Panc1 (cell line): ENCODE measurements around the gene C12orf56. TPM values are rescaled to one million over a fixed set of nuclear protein-coding genes. Genes with fewer than 3 reads are reported as not detected.
A peak's percentile ranks its signal among the peaks of the same experiment; 100 is the strongest.
"Not testable (repeated sequence)": the region's sequence is repeated elsewhere in the genome, so short reads cannot be mapped to it uniquely, and the experiment has no call there.

ENCODE experiments used
- ATAC-seq: fragments of 200-7000 bp; cut with Tn5 transposase; 2 replicates; pipeline ENCODE4 v1.9.1; 2020; ENCODE audit warnings: mild to moderate bottlenecking, moderate library complexity
- BruUV-seq: library from RNA; stranded (reverse); fragments of 400-500 nt; replicated peaks from 2 replicates; lab custom pipeline; 2021; lab: Mats Ljungman, UMichigan
- CTCF ChIA-PET: fragments of 300-600 bp; sonication (Branson Sonifier 250); formaldehyde crosslinking; loops from one replicate; lab custom pipeline; 2022; ENCODE audit warnings: antibody characterized with exemption; lab: Charles Lee
- POLR2A ChIA-PET: fragments of 300-600 bp; sonication (Branson Sonifier 250); formaldehyde crosslinking; loops from one replicate; lab custom pipeline; 2022; ENCODE audit warnings: antibody characterized with exemption; lab: Charles Lee
- DNase-seq: peaks from one replicate; pipeline ENCODE4 v3.0.0-alpha.2; 2010; ENCODE audit warnings: low read depth, low spot score
- H3K27ac ChIP-seq: 2 replicates; pipeline ENCODE4 v1.5.1; 2011; ENCODE audit warnings: mild to moderate bottlenecking, low read length, inconsistent platforms
- H3K27me3 ChIP-seq: fragments of 200-500 bp; sonication (Bioruptor generic); 2 replicates; pipeline ENCODE4 v1.6.0; 2014; ENCODE audit warnings: low read length, inconsistent platforms; ENCODE audit not compliant: control insufficient read depth, insufficient read depth
- H3K36me3 ChIP-seq: fragments of 200-500 bp; sonication (Bioruptor generic); 2 replicates; pipeline ENCODE4 v1.5.1; 2014; ENCODE audit warnings: inconsistent platforms, mild to moderate bottlenecking, low read length, moderate library complexity; ENCODE audit not compliant: control insufficient read depth, insufficient read depth
- H3K4me1 ChIP-seq: 2 replicates; pipeline ENCODE4 v1.5.1; 2011; ENCODE audit warnings: inconsistent platforms, mild to moderate bottlenecking, low read length, moderate library complexity; ENCODE audit not compliant: control insufficient read depth, insufficient read depth
- H3K4me3 ChIP-seq, 2 experiments: 2 replicates each; pipeline ENCODE4 v1.5.1; 2011 to 2012; ENCODE audit warnings: low read depth in 2 of 2, low read length in 2 of 2, mild to moderate bottlenecking in 2 of 2, inconsistent platforms in 1 of 2, moderate library complexity in 1 of 2
- H3K9me3 ChIP-seq: fragments of 200-500 bp; sonication (Bioruptor generic); 2 replicates; pipeline ENCODE4 v1.5.1; 2014; ENCODE audit warnings: low read depth, mild to moderate bottlenecking, inconsistent platforms, low read length, moderate library complexity; ENCODE audit not compliant: control insufficient read depth, insufficient read depth
- POLR2AphosphoS5 ChIP-seq: IDR thresholded peaks from 2 replicates; pipeline ENCODE4 v1.6.1; 2012; ENCODE audit warnings: mild to moderate bottlenecking, low read depth, low read length, moderate library complexity
- SIN3A ChIP-seq: IDR thresholded peaks from 2 replicates; pipeline ENCODE4 v1.6.1; 2012; ENCODE audit warnings: low read depth, mild to moderate bottlenecking, low read length, moderate library complexity, borderline replicate concordance; ENCODE audit not compliant: insufficient read depth
- TCF7L2 ChIP-seq: IDR thresholded peaks from 2 replicates; pipeline ENCODE4 v1.6.1; 2011; ENCODE audit warnings: mild to moderate bottlenecking, low read depth, low read length, inconsistent platforms
- in situ Hi-C: cut with HindIII; loops from 2 replicates; pipeline ENCODE4 v1.10.0; 2016; ENCODE audit warnings: low sequenced_read_pairs, low pct_unique_long_range_greater_than_20kb
- intact Hi-C: fragments of 100-400 bp; cut with micrococcal nuclease; formaldehyde crosslinking; loops from one replicate; pipeline ENCODE4 v1.10.0; 2022; ENCODE audit not compliant: unreplicated experiment
- total RNA-seq: library from RNA; stranded (reverse); gene quantifications from one replicate; pipeline ENCODE4 v1.2.1, GENCODE V29; 2021; ENCODE audit not compliant: unreplicated experiment
- TF ChIP-seq, protein P1 (sequence below), 2 experiments: IDR thresholded peaks; 2 replicates each; pipeline ENCODE4 v1.6.1; 2011 to 2012; ENCODE audit warnings: low read depth in 2 of 2, control low read depth in 1 of 2, low read length in 1 of 2, mild to moderate bottlenecking in 1 of 2, moderate library complexity in 1 of 2; ENCODE audit not compliant: insufficient read depth in 1 of 2
- TF ChIP-seq, protein P2 (sequence below): fragments of 450-650 bp; IDR thresholded peaks from 2 replicates; pipeline ENCODE4 v1.5.1; 2017; ENCODE audit warnings: mild to moderate bottlenecking

Gene C12orf56
- total RNA-seq, 1 experiment from 2014 or later, result 2.8 TPM

DNA sequence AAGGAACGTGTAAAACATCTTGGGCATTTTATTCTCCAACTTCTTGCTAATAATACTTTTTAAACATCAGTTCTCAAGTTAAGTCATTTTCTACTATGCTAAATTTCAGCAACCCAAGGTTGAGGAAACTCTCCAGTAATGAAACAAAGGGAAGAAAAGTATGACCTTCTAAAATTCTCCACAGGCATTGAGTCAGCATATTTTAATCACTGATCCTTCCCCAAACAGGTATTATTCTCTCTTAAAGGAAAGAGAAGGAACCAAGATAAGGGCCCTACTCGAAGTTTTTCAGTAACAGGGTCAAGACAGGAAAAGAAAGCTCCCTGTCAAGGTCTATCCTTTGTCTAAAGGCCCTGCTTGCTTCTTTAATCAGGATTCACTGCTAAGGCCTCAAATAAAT, 171.4 kb downstream of the C12orf56 start:
- Histone ChIP-seq H3K27ac (peak overlapping the region; percentile 86), H3K27me3 (no peaks in the 10 kb centered on the region), H3K4me1 (peaks cover 30% of the 10 kb centered on the region), H3K9me3 (no peaks in the 10 kb centered on the region), H3K36me3 (no peaks in the 10 kb centered on the region), H3K4me3 (peak overlapping the region; percentile 11 to 28; a peak in 2 of 4 replicates)
- intact Hi-C loops (no loop called here), in situ Hi-C loops (no loop called here)
- ATAC-seq (no peak), DNase-seq (no peak)
- ChIA-PET CTCF (interaction anchor here (0.7 kb wide), 1 partner anchor 980 kb away, joined by 4 read pairs; no protein-coding TSS in a partner anchor), POLR2A (no interaction called here)
- TF ChIP-seq SIN3A (no peak), TCF7L2 (no peak), POLR2AphosphoS5 (no peak)
- TF ChIP-seq, protein P1, sequence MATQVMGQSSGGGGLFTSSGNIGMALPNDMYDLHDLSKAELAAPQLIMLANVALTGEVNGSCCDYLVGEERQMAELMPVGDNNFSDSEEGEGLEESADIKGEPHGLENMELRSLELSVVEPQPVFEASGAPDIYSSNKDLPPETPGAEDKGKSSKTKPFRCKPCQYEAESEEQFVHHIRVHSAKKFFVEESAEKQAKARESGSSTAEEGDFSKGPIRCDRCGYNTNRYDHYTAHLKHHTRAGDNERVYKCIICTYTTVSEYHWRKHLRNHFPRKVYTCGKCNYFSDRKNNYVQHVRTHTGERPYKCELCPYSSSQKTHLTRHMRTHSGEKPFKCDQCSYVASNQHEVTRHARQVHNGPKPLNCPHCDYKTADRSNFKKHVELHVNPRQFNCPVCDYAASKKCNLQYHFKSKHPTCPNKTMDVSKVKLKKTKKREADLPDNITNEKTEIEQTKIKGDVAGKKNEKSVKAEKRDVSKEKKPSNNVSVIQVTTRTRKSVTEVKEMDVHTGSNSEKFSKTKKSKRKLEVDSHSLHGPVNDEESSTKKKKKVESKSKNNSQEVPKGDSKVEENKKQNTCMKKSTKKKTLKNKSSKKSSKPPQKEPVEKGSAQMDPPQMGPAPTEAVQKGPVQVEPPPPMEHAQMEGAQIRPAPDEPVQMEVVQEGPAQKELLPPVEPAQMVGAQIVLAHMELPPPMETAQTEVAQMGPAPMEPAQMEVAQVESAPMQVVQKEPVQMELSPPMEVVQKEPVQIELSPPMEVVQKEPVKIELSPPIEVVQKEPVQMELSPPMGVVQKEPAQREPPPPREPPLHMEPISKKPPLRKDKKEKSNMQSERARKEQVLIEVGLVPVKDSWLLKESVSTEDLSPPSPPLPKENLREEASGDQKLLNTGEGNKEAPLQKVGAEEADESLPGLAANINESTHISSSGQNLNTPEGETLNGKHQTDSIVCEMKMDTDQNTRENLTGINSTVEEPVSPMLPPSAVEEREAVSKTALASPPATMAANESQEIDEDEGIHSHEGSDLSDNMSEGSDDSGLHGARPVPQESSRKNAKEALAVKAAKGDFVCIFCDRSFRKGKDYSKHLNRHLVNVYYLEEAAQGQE (IDR thresholded peaks at IDR 0.05; ENCODE audit: insufficient read depth in 1 of 2, low read depth in 2 of 2, low read length in 1 of 2), result no peak
- TF ChIP-seq, protein P2, sequence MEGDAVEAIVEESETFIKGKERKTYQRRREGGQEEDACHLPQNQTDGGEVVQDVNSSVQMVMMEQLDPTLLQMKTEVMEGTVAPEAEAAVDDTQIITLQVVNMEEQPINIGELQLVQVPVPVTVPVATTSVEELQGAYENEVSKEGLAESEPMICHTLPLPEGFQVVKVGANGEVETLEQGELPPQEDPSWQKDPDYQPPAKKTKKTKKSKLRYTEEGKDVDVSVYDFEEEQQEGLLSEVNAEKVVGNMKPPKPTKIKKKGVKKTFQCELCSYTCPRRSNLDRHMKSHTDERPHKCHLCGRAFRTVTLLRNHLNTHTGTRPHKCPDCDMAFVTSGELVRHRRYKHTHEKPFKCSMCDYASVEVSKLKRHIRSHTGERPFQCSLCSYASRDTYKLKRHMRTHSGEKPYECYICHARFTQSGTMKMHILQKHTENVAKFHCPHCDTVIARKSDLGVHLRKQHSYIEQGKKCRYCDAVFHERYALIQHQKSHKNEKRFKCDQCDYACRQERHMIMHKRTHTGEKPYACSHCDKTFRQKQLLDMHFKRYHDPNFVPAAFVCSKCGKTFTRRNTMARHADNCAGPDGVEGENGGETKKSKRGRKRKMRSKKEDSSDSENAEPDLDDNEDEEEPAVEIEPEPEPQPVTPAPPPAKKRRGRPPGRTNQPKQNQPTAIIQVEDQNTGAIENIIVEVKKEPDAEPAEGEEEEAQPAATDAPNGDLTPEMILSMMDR, result no peak
- no TSS peak for BruUV-seq

DNA sequence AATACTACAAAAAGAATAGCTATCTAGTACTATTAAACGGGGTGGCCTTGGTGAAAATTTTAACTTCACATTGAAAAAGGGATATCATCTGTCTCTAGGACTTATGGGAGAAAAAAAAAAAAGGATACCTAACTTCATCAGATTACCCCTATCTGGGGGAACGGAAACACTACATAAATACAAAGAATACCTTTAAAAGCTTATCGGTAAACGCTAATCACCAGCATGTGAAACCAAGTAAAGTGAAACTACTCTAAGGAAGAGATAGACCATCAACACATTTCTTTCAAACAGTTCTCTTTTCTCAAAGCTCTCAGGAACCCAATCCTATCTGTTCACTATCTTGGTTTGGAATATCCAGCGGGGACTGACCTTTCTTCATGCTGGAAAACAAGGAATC, 172.0 kb downstream of the C12orf56 start:
- CTCF ChIA-PET, result interaction anchor here (0.7 kb wide), 1 partner anchor 979 kb away, joined by 4 read pairs; no protein-coding TSS in a partner anchor
- in situ Hi-C loops, result no loop called here
- TF ChIP-seq SIN3A, result no peak

DNA sequence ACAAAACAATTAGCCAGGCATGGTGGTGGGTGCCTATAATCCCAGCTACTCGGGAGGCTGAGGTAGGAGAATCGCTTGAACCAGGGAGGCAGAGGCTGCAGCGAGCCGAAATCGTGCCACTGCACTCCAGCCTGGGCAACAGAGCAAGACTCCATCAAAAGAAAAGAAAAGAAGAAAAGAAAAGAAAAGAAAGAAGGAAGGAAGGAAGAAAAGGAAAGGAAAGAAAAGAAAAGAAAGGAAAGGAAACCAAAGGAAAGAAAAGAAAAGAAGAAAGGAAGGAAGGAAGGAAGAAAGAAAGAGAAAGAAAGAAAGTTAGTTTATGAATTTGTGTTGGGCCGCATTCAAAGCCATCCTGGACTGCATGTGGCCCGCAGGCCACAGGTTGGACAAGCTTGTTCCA, 172.9 kb downstream of the C12orf56 start:
- in situ Hi-C loops, H3K9me3 ChIP-seq, intact Hi-C loops, H3K27me3 ChIP-seq, H3K36me3 ChIP-seq, ATAC-seq, DNase-seq, POLR2A ChIA-PET, BruUV-seq, H3K4me3 ChIP-seq: not testable (repeated sequence)
- CTCF ChIA-PET, result interaction anchor here (0.7 kb wide), 1 partner anchor 211 kb away, joined by 6 read pairs; no protein-coding TSS in a partner anchor
- Histone ChIP-seq H3K27ac (peak overlapping the region; percentile 86; the same call in 1 of the 2 replicates), H3K4me1 (peaks cover 28% of the 10 kb centered on the region)

More for the DNA sequence above, 172.0 kb downstream of the C12orf56 start:
- POLR2A ChIA-PET, result no interaction called here
- H3K4me1 ChIP-seq, result peaks cover 30% of the 10 kb centered on the region
- no TSS peak for BruUV-seq
- no peaks in the 10 kb centered on the region for H3K27me3 ChIP-seq
- no peaks in the 10 kb centered on the region for H3K9me3 ChIP-seq
- no peak for ATAC-seq
- no peak for DNase-seq
- peak overlapping the region; percentile 9 to 19; a peak in 2 of 4 replicates for H3K4me3 ChIP-seq
- no peaks in the 10 kb centered on the region for H3K36me3 ChIP-seq
- intact Hi-C loops, result no loop called here
- peak overlapping the region; percentile 86 for H3K27ac ChIP-seq
